ENCODE results near the gene DUSP10.

The DUSP10 gene

DNA sequence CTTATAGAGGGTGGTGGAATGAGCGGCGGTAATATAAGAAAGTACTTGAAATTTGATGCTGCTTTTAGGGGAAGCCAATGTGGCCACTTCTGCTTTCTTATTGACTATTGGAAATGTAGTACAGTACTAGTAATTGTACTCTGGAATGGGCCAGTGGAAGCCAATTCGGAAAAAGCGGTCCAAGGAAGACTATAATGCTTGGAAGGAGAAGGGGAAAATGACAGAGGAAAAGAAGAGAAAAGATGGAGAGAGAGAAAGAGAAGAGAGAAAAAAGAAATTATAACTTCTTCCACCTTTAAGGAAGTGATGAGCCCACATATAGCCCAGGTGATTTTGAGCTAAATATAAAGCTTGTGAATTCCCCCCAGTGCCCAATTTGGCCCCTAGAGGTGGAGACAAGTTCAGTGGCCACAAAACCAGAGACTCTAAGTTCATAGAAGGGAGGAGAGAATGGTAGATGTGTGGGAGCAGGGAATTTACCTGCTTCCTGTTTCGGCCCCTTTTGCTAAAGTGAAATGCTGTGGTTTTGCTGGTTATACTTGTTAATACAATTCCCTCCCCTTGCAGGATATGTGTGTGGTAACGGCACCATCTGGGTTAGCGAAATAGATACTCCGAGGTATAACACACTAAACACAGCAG, 35.7 kb upstream of the DUSP10 start:
- Histone ChIP-seq H3K27me3 (ENCODE audit: control insufficient read depth, insufficient read depth, low read length) (no peaks in the 10 kb centered on the region), H3K9ac (ENCODE audit: low read length) (no peak overlapping the region), H3K4me3 (ENCODE audit: low read length) (no peak overlapping the region), H3K36me3 (ENCODE audit: control insufficient read depth, insufficient read depth, low read length) (no peaks in the 10 kb centered on the region), H3K27ac (ENCODE audit: low read depth, low read length) (no peak overlapping the region), H3K4me1 (ENCODE audit: control insufficient read depth, insufficient read depth, low read length) (no peaks in the 10 kb centered on the region)

DNA sequence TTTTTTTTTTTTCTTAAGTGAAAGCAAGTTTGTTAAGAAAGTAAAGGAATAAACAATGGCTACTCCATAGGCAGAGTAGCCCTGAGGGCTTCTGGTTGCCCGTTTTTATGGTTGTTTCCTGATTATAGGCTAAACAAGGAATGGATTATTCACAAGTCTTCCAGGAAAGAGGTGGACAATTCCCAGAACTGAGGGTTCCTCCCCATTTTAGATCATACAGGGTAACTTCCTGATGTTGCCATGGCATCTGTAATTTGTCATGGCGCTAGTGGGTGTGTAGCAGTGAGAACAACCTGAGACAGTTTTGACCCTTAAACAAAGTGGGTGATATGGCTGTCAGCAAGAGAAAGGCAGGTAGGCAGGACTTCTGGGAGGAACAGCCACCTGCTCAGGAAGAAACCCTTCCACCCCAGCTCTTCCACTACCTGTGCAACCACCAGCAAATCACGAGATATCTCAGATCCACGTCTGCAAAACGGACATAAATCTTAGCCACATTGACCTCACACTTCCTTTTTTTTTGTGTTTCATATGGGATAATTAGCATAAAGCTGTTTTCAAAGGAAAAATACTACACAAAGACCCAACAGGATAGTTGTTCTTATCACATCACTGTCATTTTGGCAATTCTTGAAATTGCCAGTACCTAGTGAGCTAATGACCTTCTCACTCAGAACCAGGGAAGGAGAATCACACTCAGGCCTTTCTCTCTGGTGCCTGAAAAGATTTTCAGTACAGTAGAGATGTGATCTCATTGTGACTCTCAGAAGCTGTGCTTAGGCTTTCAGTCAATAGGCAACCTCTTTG, 34.8 kb upstream of the DUSP10 start:
- Histone ChIP-seq H3K36me3 (ENCODE audit: control insufficient read depth, insufficient read depth, low read length) (no peaks in the 10 kb centered on the region), H3K27ac (ENCODE audit: low read depth, low read length) (no peak overlapping the region), H3K4me3 (ENCODE audit: low read length) (no peak overlapping the region), H3K9ac (ENCODE audit: low read length) (no peak overlapping the region), H3K4me1 (ENCODE audit: control insufficient read depth, insufficient read depth, low read length) (no peaks in the 10 kb centered on the region), H3K27me3 (ENCODE audit: control insufficient read depth, insufficient read depth, low read length) (no peaks in the 10 kb centered on the region)

DNA sequence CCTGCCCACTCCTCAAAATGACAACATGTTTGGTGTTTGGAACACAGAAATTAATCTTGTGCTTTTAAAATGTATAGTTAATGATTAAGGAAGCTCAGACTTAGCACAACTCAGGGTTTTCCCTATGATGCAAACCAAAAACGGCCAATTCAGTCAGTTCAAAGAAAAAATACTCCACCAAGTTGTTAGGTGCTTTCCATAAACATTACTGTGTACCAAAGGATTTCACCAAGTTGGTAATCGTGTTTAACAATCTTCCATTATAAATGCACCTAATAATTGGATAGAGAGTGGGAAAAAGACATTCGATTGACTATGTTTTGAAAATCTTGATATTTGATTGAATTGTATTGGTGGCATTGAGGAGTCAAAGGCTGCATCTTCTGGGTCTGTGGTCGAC, 33.3 kb upstream of the DUSP10 start:
- Histone ChIP-seq H3K9ac (ENCODE audit: low read length) (no peak overlapping the region), H3K27ac (ENCODE audit: low read depth, low read length) (no peak overlapping the region), H3K4me1 (ENCODE audit: control insufficient read depth, insufficient read depth, low read length) (no peaks in the 10 kb centered on the region), H3K36me3 (ENCODE audit: control insufficient read depth, insufficient read depth, low read length) (no peaks in the 10 kb centered on the region), H3K27me3 (ENCODE audit: control insufficient read depth, insufficient read depth, low read length) (no peaks in the 10 kb centered on the region), H3K4me3 (ENCODE audit: low read length) (no peak overlapping the region)

DNA sequence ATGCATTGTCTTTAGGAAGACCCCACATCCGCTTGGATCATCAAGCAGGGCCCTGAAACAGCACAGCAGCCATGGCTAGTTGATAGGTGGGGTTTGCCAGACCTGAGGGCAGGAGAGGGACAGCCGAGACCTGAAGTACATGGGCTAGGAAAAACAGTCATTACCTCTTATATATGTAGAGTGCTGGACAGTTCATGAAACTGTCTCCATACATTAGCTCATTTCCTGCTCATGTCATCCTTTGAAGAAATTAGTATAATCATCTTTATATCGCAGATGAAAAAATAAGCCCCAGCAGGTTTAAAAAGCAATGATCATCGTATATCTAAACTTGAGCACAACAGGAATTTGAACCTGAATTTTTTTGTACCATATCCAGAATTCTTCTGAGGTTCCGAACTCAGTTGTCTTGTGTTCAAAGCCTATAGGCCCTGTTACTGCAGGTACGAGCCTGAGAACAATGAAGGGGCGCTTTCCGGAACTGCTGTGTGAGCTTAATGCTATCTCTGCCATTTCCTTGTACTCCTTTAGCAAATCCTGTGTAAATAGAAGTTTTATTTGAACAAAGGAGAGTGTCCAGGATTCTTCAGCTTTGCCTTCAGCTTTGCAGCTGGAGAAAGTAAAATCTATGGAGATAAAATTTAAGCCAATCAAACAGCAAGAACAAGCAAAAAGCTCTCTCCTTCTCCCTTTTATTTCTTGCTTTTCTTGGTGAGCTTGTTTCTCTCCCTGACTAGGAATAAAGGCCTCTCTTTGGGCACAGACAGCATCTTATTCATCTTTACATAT, 32.4 kb upstream of the DUSP10 start:
- Histone ChIP-seq H3K4me3 (ENCODE audit: low read length) (no peak overlapping the region), H3K27me3 (ENCODE audit: control insufficient read depth, insufficient read depth, low read length) (no peaks in the 10 kb centered on the region), H3K36me3 (ENCODE audit: control insufficient read depth, insufficient read depth, low read length) (no peaks in the 10 kb centered on the region), H3K4me1 (ENCODE audit: control insufficient read depth, insufficient read depth, low read length) (no peaks in the 10 kb centered on the region), H3K9ac (ENCODE audit: low read length) (no peak overlapping the region), H3K27ac (ENCODE audit: low read depth, low read length) (no peak overlapping the region)

DNA sequence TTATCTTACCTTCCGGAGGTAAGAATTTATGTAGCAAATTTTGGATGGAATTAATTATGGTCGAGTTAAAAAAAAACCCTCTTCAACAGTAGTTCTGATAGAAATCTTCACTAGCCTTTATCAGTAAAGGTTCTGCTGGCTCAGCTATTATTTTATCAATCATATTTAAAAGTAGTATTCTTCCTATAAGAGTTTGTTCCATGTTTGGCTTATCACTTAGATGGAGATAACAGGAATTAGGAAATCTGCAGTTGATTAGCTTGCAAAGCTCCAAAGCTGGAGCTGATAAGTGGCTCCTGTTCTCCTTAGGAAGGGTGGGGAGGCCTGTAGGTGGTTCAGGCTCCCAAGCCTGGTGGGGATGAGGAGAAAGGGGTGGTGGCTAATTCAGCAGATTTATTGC, 31.5 kb upstream of the DUSP10 start:
- H3K27ac ChIP-seq (ENCODE audit: low read depth, low read length), result no peak overlapping the region

DNA sequence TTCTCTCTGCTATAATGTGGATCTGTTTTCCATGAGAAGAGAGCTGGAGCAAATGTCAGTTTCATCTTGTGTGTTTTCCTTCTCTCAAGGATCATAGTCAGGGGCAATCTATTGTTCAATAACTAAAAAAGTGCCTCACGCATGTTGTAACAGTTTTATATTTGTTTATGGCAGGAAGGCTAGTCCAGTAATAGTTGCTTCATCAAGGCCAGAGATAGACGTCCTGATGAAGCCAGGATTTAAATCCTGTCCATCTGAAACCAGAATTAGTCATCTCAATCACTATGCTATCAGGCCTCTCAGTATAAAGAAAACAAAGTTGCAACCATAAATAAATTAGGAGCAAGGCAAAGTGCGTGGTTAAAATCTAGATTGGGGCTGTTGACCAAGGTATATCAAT, 30.2 kb upstream of the DUSP10 start:
- H3K9ac ChIP-seq (ENCODE audit: low read length), result no peak overlapping the region

More for the DNA sequence above, 31.5 kb upstream of the DUSP10 start:
- Histone ChIP-seq H3K9ac (ENCODE audit: low read length) (no peak overlapping the region), H3K4me1 (ENCODE audit: control insufficient read depth, insufficient read depth, low read length) (no peaks in the 10 kb centered on the region), H3K4me3 (ENCODE audit: low read length) (no peak overlapping the region), H3K27me3 (ENCODE audit: control insufficient read depth, insufficient read depth, low read length) (no peaks in the 10 kb centered on the region), H3K36me3 (ENCODE audit: control insufficient read depth, insufficient read depth, low read length) (no peaks in the 10 kb centered on the region)

DNA sequence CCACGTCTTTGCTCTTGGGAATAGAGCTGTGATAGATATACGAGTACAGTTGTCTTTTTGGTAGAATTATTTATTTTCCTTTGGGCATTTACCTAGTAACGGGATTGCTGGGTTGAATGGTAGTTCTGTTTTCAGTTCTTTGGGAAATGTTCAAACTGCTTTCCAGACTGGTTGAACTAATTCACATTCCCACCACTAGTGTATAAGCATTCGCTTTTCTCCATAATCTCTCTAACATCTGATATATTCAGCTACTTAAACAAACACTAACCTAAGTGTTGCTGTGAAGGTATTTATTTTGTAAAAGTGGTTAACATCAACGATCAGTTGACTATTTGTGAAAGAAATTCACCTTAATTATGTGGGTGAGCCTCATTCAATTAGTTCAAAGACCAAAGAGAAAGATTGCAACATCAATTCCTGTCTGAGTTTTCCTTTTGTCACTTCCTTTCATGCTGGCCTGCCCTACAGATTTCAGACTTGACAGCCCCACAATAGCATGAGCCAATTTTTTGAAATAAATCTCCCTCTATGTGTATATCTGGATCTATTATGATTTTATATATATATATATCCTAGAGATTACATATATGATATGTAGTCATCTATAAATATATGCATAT, 26.7 kb upstream of the DUSP10 start:
- Histone ChIP-seq H3K4me1 (ENCODE audit: control insufficient read depth, insufficient read depth, low read length) (no peaks in the 10 kb centered on the region), H3K36me3 (ENCODE audit: control insufficient read depth, insufficient read depth, low read length) (no peaks in the 10 kb centered on the region), H3K9ac (ENCODE audit: low read length) (no peak overlapping the region), H3K4me3 (ENCODE audit: low read length) (no peak overlapping the region), H3K27me3 (ENCODE audit: control insufficient read depth, insufficient read depth, low read length) (no peaks in the 10 kb centered on the region), H3K27ac (ENCODE audit: low read depth, low read length) (no peak overlapping the region)

More for the DNA sequence above, 30.2 kb upstream of the DUSP10 start:
- no peaks in the 10 kb centered on the region for H3K36me3 ChIP-seq (ENCODE audit: control insufficient read depth, insufficient read depth, low read length)
- no peak overlapping the region for H3K27ac ChIP-seq (ENCODE audit: low read depth, low read length)
- no peak overlapping the region for H3K4me3 ChIP-seq (ENCODE audit: low read length)
- H3K27me3 ChIP-seq (ENCODE audit: control insufficient read depth, insufficient read depth, low read length), result no peaks in the 10 kb centered on the region
- H3K4me1 ChIP-seq (ENCODE audit: control insufficient read depth, insufficient read depth, low read length), result no peaks in the 10 kb centered on the region

DNA sequence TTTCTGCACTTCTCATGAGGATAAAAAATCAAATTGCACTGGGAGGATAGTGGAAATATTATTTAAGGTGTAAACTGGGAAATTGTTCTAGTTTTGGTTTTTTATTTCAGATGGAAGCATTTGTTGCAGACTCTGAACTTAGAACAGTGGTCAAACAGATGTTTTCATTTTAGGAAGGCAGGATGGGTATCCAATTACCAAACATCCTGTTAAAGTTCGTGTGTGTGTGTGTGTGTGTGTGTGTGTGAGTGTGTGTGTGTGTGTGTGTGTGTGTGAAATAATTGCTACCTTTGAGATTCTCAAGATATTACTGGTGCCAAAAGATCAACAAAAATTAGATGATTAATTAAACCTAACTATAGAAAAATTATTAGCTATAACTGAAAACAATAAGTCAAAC, 24.3 kb upstream of the DUSP10 start:
- H3K27me3 ChIP-seq (ENCODE audit: control insufficient read depth, insufficient read depth, low read length), result no peaks in the 10 kb centered on the region
- no peak overlapping the region for H3K27ac ChIP-seq (ENCODE audit: low read depth, low read length)
- no peak overlapping the region for H3K4me3 ChIP-seq (ENCODE audit: low read length)
- no peaks in the 10 kb centered on the region for H3K36me3 ChIP-seq (ENCODE audit: control insufficient read depth, insufficient read depth, low read length)
- H3K9ac ChIP-seq (ENCODE audit: low read length), result no peak overlapping the region
- H3K4me1 ChIP-seq (ENCODE audit: control insufficient read depth, insufficient read depth, low read length), result no peaks in the 10 kb centered on the region

DNA sequence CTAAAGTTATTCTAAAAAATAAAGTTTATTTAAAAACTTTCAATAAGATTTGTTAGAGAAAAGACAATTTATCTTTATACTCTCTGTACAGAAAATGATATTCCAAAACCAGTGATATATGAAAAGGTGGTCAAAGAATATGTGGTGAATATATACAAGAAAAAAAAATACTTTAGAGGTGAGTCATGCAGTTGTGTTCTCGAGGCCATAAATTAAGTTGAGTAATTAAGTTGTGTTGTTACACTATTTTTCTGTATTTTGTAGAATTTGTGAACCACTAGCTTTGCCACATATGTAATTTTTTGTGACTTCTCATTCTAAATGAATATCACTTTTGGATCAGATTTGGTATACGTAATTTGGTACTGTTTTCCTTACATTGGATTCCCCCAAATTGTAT, 23.6 kb upstream of the DUSP10 start:
- Histone ChIP-seq H3K4me1 (ENCODE audit: control insufficient read depth, insufficient read depth, low read length) (no peaks in the 10 kb centered on the region), H3K9ac (ENCODE audit: low read length) (no peak overlapping the region), H3K27ac (ENCODE audit: low read depth, low read length) (no peak overlapping the region), H3K36me3 (ENCODE audit: control insufficient read depth, insufficient read depth, low read length) (no peaks in the 10 kb centered on the region), H3K27me3 (ENCODE audit: control insufficient read depth, insufficient read depth, low read length) (no peaks in the 10 kb centered on the region), H3K4me3 (ENCODE audit: low read length) (no peak overlapping the region)

DNA sequence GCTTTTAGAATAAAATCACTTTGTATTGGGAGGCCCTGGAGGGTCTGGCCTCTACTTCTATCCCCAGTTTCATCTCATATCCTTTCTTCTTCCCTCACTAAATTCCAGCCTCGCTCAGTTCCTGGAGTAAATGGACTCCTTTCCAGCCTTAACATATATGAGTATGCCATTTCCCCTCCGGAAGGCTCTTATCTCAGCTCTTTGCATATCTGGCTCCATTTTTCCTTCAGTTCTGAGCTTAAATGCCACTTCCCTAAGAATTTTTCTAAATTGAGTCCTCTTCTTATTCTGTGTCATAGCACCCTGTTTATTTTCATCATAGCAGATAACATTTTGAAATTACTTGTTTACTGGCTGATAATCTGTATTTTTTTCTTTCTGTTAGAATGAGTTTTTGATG, 20.2 kb upstream of the DUSP10 start:
- no peak overlapping the region for H3K27ac ChIP-seq (ENCODE audit: low read depth, low read length)
- H3K9ac ChIP-seq (ENCODE audit: low read length), result no peak overlapping the region
- no peaks in the 10 kb centered on the region for H3K36me3 ChIP-seq (ENCODE audit: control insufficient read depth, insufficient read depth, low read length)
- no peaks in the 10 kb centered on the region for H3K4me1 ChIP-seq (ENCODE audit: control insufficient read depth, insufficient read depth, low read length)
- no peaks in the 10 kb centered on the region for H3K27me3 ChIP-seq (ENCODE audit: control insufficient read depth, insufficient read depth, low read length)
- H3K4me3 ChIP-seq (ENCODE audit: low read length), result no peak overlapping the region

DNA sequence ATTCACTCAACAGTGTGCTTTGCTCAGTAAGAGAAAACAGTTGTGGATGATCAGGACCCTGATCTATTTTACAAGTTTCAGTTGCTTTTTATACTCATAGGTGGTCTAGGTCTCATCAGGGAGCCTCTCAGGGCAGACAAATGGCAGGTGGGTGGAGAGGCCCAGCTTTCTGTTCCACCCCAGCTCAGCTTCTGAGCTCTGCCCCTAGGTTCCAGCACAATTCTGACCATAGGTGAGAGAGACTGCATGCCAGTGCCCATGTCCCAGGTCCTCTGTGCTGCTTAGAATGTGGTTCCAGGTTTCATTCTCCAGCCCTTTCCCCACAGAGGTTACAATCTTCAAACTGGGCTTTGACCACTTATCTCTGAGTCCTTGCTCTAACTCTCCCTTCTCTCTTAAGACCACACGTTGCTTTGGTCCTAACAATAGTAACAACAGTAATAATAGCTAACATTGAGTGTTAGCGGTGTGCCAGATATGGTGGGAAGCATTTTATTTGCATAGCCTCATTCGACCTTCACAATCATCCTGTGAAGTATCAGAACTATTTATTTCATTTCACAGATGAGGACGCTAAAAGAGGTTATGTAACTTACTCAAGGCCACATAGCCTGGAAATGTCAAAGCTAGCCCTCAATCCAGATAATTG, 19.6 kb upstream of the DUSP10 start:
- no peaks in the 10 kb centered on the region for H3K27me3 ChIP-seq (ENCODE audit: control insufficient read depth, insufficient read depth, low read length)
- no peaks in the 10 kb centered on the region for H3K36me3 ChIP-seq (ENCODE audit: control insufficient read depth, insufficient read depth, low read length)
- H3K27ac ChIP-seq (ENCODE audit: low read depth, low read length), result no peak overlapping the region
- H3K4me3 ChIP-seq (ENCODE audit: low read length), result no peak overlapping the region
- no peak overlapping the region for H3K9ac ChIP-seq (ENCODE audit: low read length)
- no peaks in the 10 kb centered on the region for H3K4me1 ChIP-seq (ENCODE audit: control insufficient read depth, insufficient read depth, low read length)

DNA sequence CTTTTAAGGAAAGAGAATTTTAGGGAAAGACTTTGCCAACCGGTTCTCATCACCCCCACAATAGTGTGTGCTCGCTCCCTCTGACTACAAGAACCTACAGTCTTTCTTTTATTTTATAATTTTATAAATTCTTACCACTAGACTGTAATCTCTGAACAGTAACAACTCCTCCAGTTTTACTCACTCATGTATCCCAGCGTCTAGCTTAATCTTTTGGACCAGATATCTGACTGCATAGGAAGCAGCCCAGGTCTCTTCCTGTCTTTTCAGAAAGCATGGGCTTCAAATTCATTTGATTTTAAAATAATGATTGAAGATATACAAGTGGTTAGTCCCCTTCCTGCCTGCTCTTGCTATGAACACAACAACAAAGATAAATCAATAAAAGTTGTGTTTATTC, 19.0 kb upstream of the DUSP10 start:
- no peak overlapping the region for H3K9ac ChIP-seq (ENCODE audit: low read length)
- H3K36me3 ChIP-seq (ENCODE audit: control insufficient read depth, insufficient read depth, low read length), result no peaks in the 10 kb centered on the region
- H3K27me3 ChIP-seq (ENCODE audit: control insufficient read depth, insufficient read depth, low read length), result no peaks in the 10 kb centered on the region
- no peak overlapping the region for H3K27ac ChIP-seq (ENCODE audit: low read depth, low read length)
- H3K4me3 ChIP-seq (ENCODE audit: low read length), result no peak overlapping the region
- no peaks in the 10 kb centered on the region for H3K4me1 ChIP-seq (ENCODE audit: control insufficient read depth, insufficient read depth, low read length)

Data from rectal smooth muscle tissue (tissue), 1 donor.